Mammary epithelial cell (primary cell): ENCODE measurements around the gene IL25.

Source experiments
- CTCF ChIP-seq, 2 donors: IDR thresholded peaks in 1 of 2; conservative IDR thresholded peaks in 1 of 2; 2 replicates each; pipeline ENCODE4 v1.5.1; 2011 to 2012; ENCODE audit warnings: inconsistent platforms in 2 of 2, low read length in 2 of 2, mild to moderate bottlenecking in 2 of 2, control low read depth in 1 of 2, low read depth in 1 of 2; ENCODE audit not compliant: insufficient read depth in 1 of 2; ENCODE audit errors: extremely low read depth in 1 of 2
- EZH2 ChIP-seq: IDR thresholded peaks from 2 replicates; pipeline ENCODE4 v1.6.1; 2012; ENCODE audit warnings: low read length, inconsistent platforms, borderline replicate concordance

- TF ChIP-seq CTCF (conservative IDR thresholded peaks at IDR 0.05 in 1 of 2, IDR thresholded peaks at IDR 0.05 in 1 of 2; ENCODE audit: extremely low read depth in 1 of 2, insufficient read depth in 1 of 2, low read depth in 1 of 2, low read length in 2 of 2) (no peak), EZH2 (no peak)
Observed at GRCh38 chr14:23349156-23349845, 23.3 kb upstream of the IL25 start.
